GM12878 (cell line): ENCODE data around the gene FITM1. TPM values are rescaled to one million over a fixed set of nuclear protein-coding genes. Genes with fewer than 3 reads are reported as not detected.

Source experiments
- ATAC-seq: fragments of 200-7000 bp; cut with Tn5 transposase; 3 replicates; pipeline ENCODE4 v1.9.1; 2020; ENCODE audit warnings: mild to moderate bottlenecking, moderate library complexity
- BruUV-seq: library from RNA; stranded (reverse); fragments of 400-500 nt; replicated peaks from 2 replicates; lab custom pipeline; 2021; lab: Mats Ljungman, UMichigan
- CTCF ChIA-PET: fragments of 300-600 bp; sonication (Branson Sonifier 250); formaldehyde crosslinking; extraction: SDS; loops from one replicate; lab custom pipeline; 2021; ENCODE audit warnings: inconsistent platforms; lab: Yijun Ruan, JAX
- POLR2A ChIA-PET: fragments of 350-600 bp; formaldehyde crosslinking; extraction: SDS; loops from one replicate; lab custom pipeline; 2021; ENCODE audit warnings: inconsistent platforms; lab: Charles Lee
- RAD21 ChIA-PET: fragments of 300-600 bp; sonication (Branson Sonifier 250); formaldehyde crosslinking; loops from one replicate; lab custom pipeline; 2023; ENCODE audit warnings: antibody characterized with exemption; ENCODE audit not compliant: unreplicated experiment; lab: Charles Lee
- SMC1A ChIA-PET: fragments of 300-600 bp; sonication (Branson Sonifier 250); formaldehyde crosslinking; loops from one replicate; lab custom pipeline; 2023; ENCODE audit not compliant: unreplicated experiment, uncharacterized antibody; lab: Charles Lee
- DNase-seq: peaks from one replicate; pipeline ENCODE4 v3.0.0-alpha.2; 2011; ENCODE audit warnings: low read depth, low spot score
- FAIRE-seq: peaks from 3 replicates; lab custom pipeline; 2011; peaks lifted over from hg19 to GRCh38; lab: Jason Lieb, UNC
- H2AFZ ChIP-seq: 2 replicates; pipeline ENCODE4 v1.6.0; 2011; ENCODE audit warnings: low read depth, low read length, control low read depth; ENCODE audit not compliant: control insufficient read depth
- H3K27ac ChIP-seq: 2 replicates; pipeline ENCODE4 v1.5.1; 2011; ENCODE audit warnings: control low read depth; ENCODE audit not compliant: control insufficient read depth, insufficient read depth
- H3K27me3 ChIP-seq, 2 experiments: replicated peaks in 1 of 2; 2 replicates each; pipeline versions ENCODE4 v1.6.0 to v1.6.1; 2011; ENCODE audit warnings: low read length in 1 of 2; ENCODE audit not compliant: control insufficient read depth in 2 of 2, insufficient read depth in 2 of 2
- H3K36me3 ChIP-seq, 2 experiments: 2 replicates each; pipeline ENCODE4 v1.5.1; 2011; ENCODE audit warnings: low read length in 1 of 2; ENCODE audit not compliant: control insufficient read depth in 2 of 2, insufficient read depth in 2 of 2
- H3K4me1 ChIP-seq: 2 replicates; pipeline ENCODE4 v1.6.1; 2011; ENCODE audit warnings: mild to moderate bottlenecking, low read length, moderate library complexity, mixed read lengths; ENCODE audit not compliant: control insufficient read depth, insufficient read depth
- H3K4me2 ChIP-seq: 2 replicates; pipeline ENCODE4 v1.6.0; 2011; ENCODE audit warnings: control low read depth; ENCODE audit not compliant: control insufficient read depth, insufficient read depth
- H3K4me3 ChIP-seq: fragments of 200-600 bp; sonication (generic); 2 replicates; pipeline ENCODE4 v1.5.1; 2016
- H3K79me2 ChIP-seq: 2 replicates; pipeline ENCODE4 v1.6.0; 2011; ENCODE audit warnings: low read length; ENCODE audit not compliant: control insufficient read depth, insufficient read depth
- H3K9ac ChIP-seq: 2 replicates; pipeline ENCODE4 v1.8.0; 2011; ENCODE audit warnings: low read length, control low read depth, mixed read lengths; ENCODE audit not compliant: control insufficient read depth, insufficient read depth
- H3K9me3 ChIP-seq: replicated peaks from 3 replicates; pipeline ENCODE4 v1.5.1; 2011; ENCODE audit warnings: mild to moderate bottlenecking, low read length; ENCODE audit not compliant: control insufficient read depth, insufficient read depth
- H4K20me1 ChIP-seq: 2 replicates; pipeline ENCODE4 v1.6.0; 2011; ENCODE audit not compliant: control insufficient read depth, insufficient read depth
- BCL11A ChIP-seq: IDR thresholded peaks from 2 replicates; pipeline ENCODE4 v1.6.1; 2011; ENCODE audit warnings: low read depth, low read length
- CBX3 ChIP-seq: fragments of 200-600 bp; sonication (generic); IDR thresholded peaks from 2 replicates; pipeline ENCODE4 v1.6.1; 2016; ENCODE audit warnings: low read depth, borderline replicate concordance
- CHD1 ChIP-seq: IDR thresholded peaks from 2 replicates; pipeline ENCODE4 v1.6.1; 2012; ENCODE audit warnings: low read depth, low read length, improper control_type of control experiment
- CHD2 ChIP-seq: IDR thresholded peaks from 2 replicates; pipeline ENCODE4 v1.6.1; 2011; ENCODE audit warnings: low read depth, low read length, improper control_type of control experiment, borderline replicate concordance
- ELK1 ChIP-seq: IDR thresholded peaks from 2 replicates; pipeline ENCODE4 v1.6.1; 2012; ENCODE audit warnings: low read depth, low read length, improper control_type of control experiment
- HDGF ChIP-seq: fragments of 450-650 bp; IDR thresholded peaks from 2 replicates; pipeline ENCODE4 v1.6.1; 2016; ENCODE audit warnings: antibody characterized with exemption
- IRF5 ChIP-seq: fragments of 450-650 bp; IDR thresholded peaks from 2 replicates; pipeline ENCODE4 v1.6.1; 2017; ENCODE audit warnings: borderline replicate concordance
- LARP7 ChIP-seq: fragments of 450-650 bp; IDR thresholded peaks from 2 replicates; pipeline ENCODE4 v1.6.1; 2017; ENCODE audit warnings: mild to moderate bottlenecking
- MEF2B ChIP-seq: fragments of 450-650 bp; IDR thresholded peaks from 2 replicates; pipeline ENCODE4 v1.6.1; 2018; ENCODE audit warnings: mild to moderate bottlenecking, moderate library complexity; ENCODE audit not compliant: partially characterized antibody, poor library complexity, severe bottlenecking
- NR2C2 ChIP-seq: IDR thresholded peaks from 2 replicates; pipeline ENCODE4 v1.6.1; 2011; ENCODE audit warnings: borderline replicate concordance, low read depth; ENCODE audit not compliant: control insufficient read depth, insufficient read length
- POU2F2 ChIP-seq: IDR thresholded peaks from 3 replicates; pipeline ENCODE4 v1.6.1; 2011; ENCODE audit warnings: low read depth, mild to moderate bottlenecking, low read length, borderline replicate concordance
- RBBP5 ChIP-seq: fragments of 200-600 bp; sonication (generic); conservative IDR thresholded peaks from 2 replicates; pipeline ENCODE4 v1.6.1; 2016
- RUNX3 ChIP-seq: IDR thresholded peaks from 2 replicates; pipeline ENCODE4 v1.6.1; 2012; ENCODE audit warnings: low read length, inconsistent platforms
- SKIL ChIP-seq: fragments of 450-650 bp; IDR thresholded peaks from 2 replicates; pipeline ENCODE4 v1.6.1; 2017; ENCODE audit warnings: mild to moderate bottlenecking, low read depth, inconsistent platforms; ENCODE audit not compliant: poor library complexity, severe bottlenecking
- SMARCA5 ChIP-seq: fragments of 450-650 bp; IDR thresholded peaks from 2 replicates; pipeline ENCODE4 v1.6.1; 2017; ENCODE audit warnings: mild to moderate bottlenecking
- TCF12 ChIP-seq: IDR thresholded peaks from 2 replicates; pipeline ENCODE4 v1.6.1; 2011; ENCODE audit warnings: low read depth, mild to moderate bottlenecking, low read length
- WRNIP1 ChIP-seq: IDR thresholded peaks from 2 replicates; pipeline ENCODE4 v1.6.1; 2011; ENCODE audit warnings: low read depth, low read length, improper control_type of control experiment, borderline replicate concordance
- ZNF217 ChIP-seq: fragments of 450-650 bp; IDR thresholded peaks from 2 replicates; pipeline ENCODE4 v1.6.1; 2017; ENCODE audit warnings: antibody characterized with exemption, mild to moderate bottlenecking
- ZNF274 ChIP-seq: IDR thresholded peaks from one replicate; pipeline ENCODE4 v1.8.0; 2011; ENCODE audit not compliant: insufficient read length, insufficient read depth
- WGBS: methylation state at CpG from one replicate; pipeline ENCODE4 v1.1.6; 2016; ENCODE audit warnings: low lambda C conversion rate; ENCODE audit not compliant: insufficient replicate concordance, insufficient coverage; ENCODE audit errors: missing lambda C conversion rate; 5-methylcytosine and 5-hydroxymethylcytosine counted together
- in situ Hi-C: fragments of 300-500 bp; cut with MboI; formaldehyde crosslinking; loops from 9 replicates; pipeline ENCODE4 v1.14.3; 2018; ENCODE audit warnings: mixed read lengths
- intact Hi-C: fragments of 100-400 bp; cut with micrococcal nuclease; formaldehyde crosslinking; loops from one replicate; pipeline ENCODE4 v1.14.2; 2022; ENCODE audit not compliant: unreplicated experiment
- polyA plus RNA-seq, 11 experiments: library from polyadenylated mRNA; depleted of rRNA in 4 of 11; unstranded in 6 of 11; stranded (reverse) in 5 of 11; fragments of >200 nt; fragmentation: Nextera tagmentation in 4 of 11; fragmentation: Illumina TruSeq in 1 of 11; extraction: Ambion mirVana in 4 of 11; extraction: Trizol in 1 of 11; gene quantifications; 1 replicate in 1 of 11; 2 replicates in 10 of 11; pipeline versions ENCODE4 v1.2.1 to v1.2.3, GENCODE V29; 2011 to 2016; ENCODE audit warnings: inconsistent platforms in 2 of 11, missing spikeins in 2 of 11, low read depth in 1 of 11
- total RNA-seq, 4 experiments: library from RNA; depleted of rRNA in 3 of 4; stranded (reverse); fragments of >200 nt in 3 of 4; fragmentation: Illumina TruSeq in 1 of 4; extraction: Trizol in 1 of 4; gene quantifications; 2 replicates each; pipeline versions ENCODE4 v1.2.1 to v1.2.3, GENCODE V29; 2013 to 2021

Gene FITM1
- total and polyA plus RNA-seq, 10 of the 15 experiments (the other 5 are each of a cell fraction or from before 2014, with no cell fraction given) = 0.11 to 1.9 (median 0.45) TPM; not detected in 2

GRCh38 chr14:24113801-24114531 lies 16.5 kb upstream of the FITM1 start:
- H3K9me3 ChIP-seq = no peaks in the 10 kb centered on the region
- H3K27ac ChIP-seq = peak overlapping the region; percentile 94
- peak overlapping the region; percentile 89 for H3K4me3 ChIP-seq
- H3K4me1 ChIP-seq = peaks cover 8% of the 10 kb centered on the region
- 2% methylated on average over 42 of the region's 42 CpGs for WGBS
- peak overlapping the region; percentile 76 for H2AFZ ChIP-seq
- peaks cover 24% of the 10 kb centered on the region for H3K79me2 ChIP-seq
- BruUV-seq = no TSS peak
- H3K36me3 ChIP-seq = peaks cover 7 to 16% of the 10 kb centered on the region in 2 experiments
- POLR2A ChIA-PET = interaction anchor here (0.6 to 17.1 kb wide), 18 partner anchors 12 to 252 kb away, joined by 3 to 276 read pairs (median 6); partner anchors contain the start of genes CIDEB, EMC9, FITM1 and IRF9
- CTCF ChIA-PET = interaction anchor here (0.7 to 5.9 kb wide), 17 partner anchors 12 to 692 kb away, joined by 3 to 39 read pairs (median 4); partner anchors contain the start of genes EMC9, IRF9, LTB4R and MDP1
- intact Hi-C loops = loop anchor here (1.0 to 2.0 kb wide), 5 partner anchors 19 to 328 kb away; partner anchors contain the start of genes EMC9, IRF9 and SDR39U1
- no peaks in the 10 kb centered on the region for H4K20me1 ChIP-seq
- SMC1A ChIA-PET = interaction anchor here (0.7 to 7.7 kb wide), 20 partner anchors 12 to 219 kb away, joined by 3 to 70 read pairs (median 6); partner anchors contain the start of genes CHMP4A, EMC9, IPO4 and IRF9
- RAD21 ChIA-PET = interaction anchor here (0.8 to 5.8 kb wide), 20 partner anchors 10 to 317 kb away, joined by 3 to 69 read pairs (median 7); partner anchors contain the start of genes EMC9, FITM1, IPO4 and IRF9
- peak overlapping the region; percentile 94 for H3K4me2 ChIP-seq
- H3K9ac ChIP-seq = peak overlapping the region; percentile 98
- FAIRE-seq = no peak
- no peaks in the 10 kb centered on the region for H3K27me3 ChIP-seq
- peak; percentile 65 for ATAC-seq
- DNase-seq = peak; percentile 79
- in situ Hi-C loops = loop anchor here (25.0 kb wide), 1 partner anchor 802 kb away; the partner anchor contains the start of genes BCL2L2, PABPN1 and PPP1R3E
- TF ChIP-seq ZNF274 = no peak
- peak; percentile 67 for TF ChIP-seq MEF2B
- TF ChIP-seq RUNX3 = peak; percentile 70
- TF ChIP-seq SKIL = peak; percentile 76
- TF ChIP-seq CHD2 = peak; percentile 77; the same call in 1 of the 2 replicates
- no peak for TF ChIP-seq CBX3
- peak; percentile 59; the same call in 1 of the 2 replicates for TF ChIP-seq SMARCA5
- peak; percentile 8; the same call in 2 of the 3 replicates for TF ChIP-seq POU2F2
- no peak for TF ChIP-seq HDGF
- TF ChIP-seq RBBP5 = no peak
- TF ChIP-seq TCF12 = 0 out of 2 replicates have a peak, but pooled peaks have one; percentile 11
- peak; percentile 19; the same call in 1 of the 2 replicates for TF ChIP-seq ELK1
- peak; percentile 97; the same call in 1 of the 2 replicates for TF ChIP-seq WRNIP1
- 0 out of 2 replicates have a peak, but pooled peaks have one; percentile 21 for TF ChIP-seq CHD1
- peak; percentile 65; the same call in 1 of the 2 replicates for TF ChIP-seq LARP7
- no peak for TF ChIP-seq ZNF217
- no peak for TF ChIP-seq BCL11A
- TF ChIP-seq NR2C2 = no peak
- TF ChIP-seq IRF5 = no peak
